ENCODE data around the gene CTNND2.

CTNND2 gene

DNA sequence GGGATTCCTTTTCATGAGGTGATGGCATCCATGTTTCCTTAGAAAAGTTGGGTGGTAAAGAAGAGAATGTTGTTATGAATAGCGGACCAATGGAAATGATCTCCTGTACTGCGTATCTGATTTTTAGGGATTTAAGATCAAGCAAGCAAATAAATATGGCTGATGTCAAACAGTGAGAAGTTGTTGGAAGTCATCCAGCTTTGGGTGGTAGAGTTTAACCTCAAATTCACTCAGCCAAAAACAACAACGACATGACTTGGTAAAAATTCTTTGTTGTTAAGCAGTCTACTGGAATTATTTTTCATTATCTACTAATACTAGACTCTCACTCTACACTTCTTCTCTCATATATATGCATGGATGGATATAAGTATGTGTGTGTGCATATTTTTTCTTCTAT is 426.5 kb downstream of the CTNND2 start:
- in situ Hi-C loops (cut with HindIII; ENCODE audit: low pct_unique_long_range_greater_than_20kb, low sequenced_read_pairs): no loop called here
- TF ChIP-seq JUND (IDR thresholded peaks at IDR 0.05; ENCODE audit: low read depth): no peak
- DNase-seq (ENCODE audit: low read depth in 1 of 2, low spot score in 1 of 2): no peak

DNA sequence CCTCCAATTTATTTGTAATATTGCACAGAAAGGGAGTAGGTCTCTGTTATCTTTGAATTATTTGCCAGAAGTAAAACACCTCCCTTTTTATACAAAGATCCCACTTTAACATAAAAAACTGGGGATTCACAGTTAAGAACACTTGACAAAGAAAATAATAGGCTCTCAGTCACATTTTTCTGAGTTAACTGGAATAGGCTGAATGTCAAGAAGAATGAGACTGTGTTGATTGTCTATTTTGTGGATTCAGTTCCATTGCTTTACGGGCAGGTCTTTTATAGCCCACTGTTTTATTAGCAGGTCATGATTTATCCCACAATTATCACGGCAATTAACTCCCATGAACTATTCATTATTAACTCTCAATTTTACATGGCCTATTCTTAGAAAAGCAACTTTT is 427.4 kb downstream of the CTNND2 start:
- in situ Hi-C loops (cut with HindIII; ENCODE audit: low pct_unique_long_range_greater_than_20kb, low sequenced_read_pairs): no loop called here
- TF ChIP-seq JUND (IDR thresholded peaks at IDR 0.05; ENCODE audit: low read depth): no peak
- DNase-seq (ENCODE audit: low read depth in 1 of 2, low spot score in 1 of 2): no peak

- TF ChIP-seq JUND (IDR thresholded peaks at IDR 0.05; ENCODE audit: low read depth): no peak
- in situ Hi-C loops (cut with HindIII; ENCODE audit: low pct_unique_long_range_greater_than_20kb, low sequenced_read_pairs): no loop called here
Observed at GRCh38 chr5:11468334-11469039, 435.8 kb downstream of the CTNND2 start.

GRCh38 chr5:11467588-11467987 is 436.7 kb downstream of the CTNND2 start:
- no peak for DNase-seq (ENCODE audit: low read depth in 1 of 2, low spot score in 1 of 2)
- no peak for TF ChIP-seq JUND (IDR thresholded peaks at IDR 0.05; ENCODE audit: low read depth)
- in situ Hi-C loops (cut with HindIII; ENCODE audit: low pct_unique_long_range_greater_than_20kb, low sequenced_read_pairs): no loop called here

More at GRCh38 chr5:11468334-11469039, 435.8 kb downstream of the CTNND2 start:
- no peak for DNase-seq (ENCODE audit: low read depth in 1 of 2, low spot score in 1 of 2)

DNA sequence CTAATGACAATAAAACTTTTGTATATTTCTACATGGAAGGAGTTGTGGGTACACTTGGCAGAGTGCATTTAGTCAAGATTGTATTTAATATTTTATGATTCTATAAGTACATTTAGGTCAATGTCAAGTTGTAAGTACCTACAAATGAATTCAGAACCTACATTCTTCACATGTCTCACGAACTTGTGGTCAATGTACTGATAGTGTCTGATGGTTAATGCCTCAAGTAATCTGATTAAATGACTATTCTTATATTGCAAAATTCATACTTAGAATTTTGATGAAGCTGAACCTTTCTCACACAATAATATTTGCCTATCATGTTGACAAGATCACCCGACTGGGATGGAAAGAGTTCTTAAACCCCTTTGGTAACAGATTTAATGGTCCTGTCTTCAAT is 444.5 kb downstream of the CTNND2 start:
- no peak for TF ChIP-seq JUND (IDR thresholded peaks at IDR 0.05; ENCODE audit: low read depth)
- in situ Hi-C loops (cut with HindIII; ENCODE audit: low pct_unique_long_range_greater_than_20kb, low sequenced_read_pairs): no loop called here
- DNase-seq (ENCODE audit: low read depth in 1 of 2, low spot score in 1 of 2): no peak

- in situ Hi-C loops (cut with HindIII; ENCODE audit: low pct_unique_long_range_greater_than_20kb, low sequenced_read_pairs): no loop called here
- TF ChIP-seq JUND (IDR thresholded peaks at IDR 0.05; ENCODE audit: low read depth): no peak
- DNase-seq (ENCODE audit: low read depth in 1 of 2, low spot score in 1 of 2): no peak
Observed at GRCh38 chr5:11455505-11455904, 448.7 kb downstream of the CTNND2 start.

- TF ChIP-seq JUND (IDR thresholded peaks at IDR 0.05; ENCODE audit: low read depth): no peak
- in situ Hi-C loops (cut with HindIII; ENCODE audit: low pct_unique_long_range_greater_than_20kb, low sequenced_read_pairs): no loop called here
- no peak for DNase-seq (ENCODE audit: low read depth in 1 of 2, low spot score in 1 of 2)
Observed at GRCh38 chr5:11452852-11453251, 451.4 kb downstream of the CTNND2 start.

DNA sequence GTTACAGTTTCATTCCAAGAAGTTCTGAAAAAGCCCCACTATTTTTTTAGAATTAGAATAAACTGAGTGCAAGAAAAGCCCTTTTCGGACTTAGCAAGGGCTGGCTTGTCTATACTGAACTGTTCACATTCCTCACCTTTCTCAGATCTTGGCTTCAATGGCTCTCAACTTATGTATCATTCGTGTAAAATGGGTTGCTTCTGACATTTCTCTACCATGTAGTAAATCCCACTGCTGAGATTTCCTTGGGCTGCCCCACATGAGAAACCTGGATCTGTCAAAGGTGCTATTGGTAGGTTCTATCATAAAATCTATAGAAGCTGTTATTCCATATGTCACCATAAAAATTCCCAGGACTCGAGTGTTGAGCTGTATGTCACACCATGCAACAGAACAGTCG is 454.3 kb downstream of the CTNND2 start:
- no peak for DNase-seq (ENCODE audit: low read depth in 1 of 2, low spot score in 1 of 2)
- TF ChIP-seq JUND (IDR thresholded peaks at IDR 0.05; ENCODE audit: low read depth): no peak
- in situ Hi-C loops (cut with HindIII; ENCODE audit: low pct_unique_long_range_greater_than_20kb, low sequenced_read_pairs): no loop called here

DNA sequence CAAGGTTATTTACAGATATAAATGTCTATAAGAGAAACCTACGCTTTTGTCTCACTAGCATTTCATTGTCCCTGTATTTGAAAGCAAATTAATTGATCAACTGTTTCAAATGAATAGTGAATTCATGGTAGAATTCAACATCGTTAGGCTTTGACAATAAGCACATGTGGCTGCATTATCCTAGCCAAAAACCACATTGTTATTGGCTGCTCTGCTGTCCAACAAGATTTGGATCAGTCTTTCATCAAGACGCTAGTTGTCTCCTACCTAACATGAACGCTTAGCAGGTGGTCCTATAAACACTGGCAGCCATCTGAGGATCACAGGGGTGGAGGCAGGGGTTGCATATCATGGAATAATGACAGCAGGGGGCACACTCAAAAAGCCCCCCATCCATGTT is 455.0 kb downstream of the CTNND2 start:
- no peak for DNase-seq (ENCODE audit: low read depth in 1 of 2, low spot score in 1 of 2)
- in situ Hi-C loops (cut with HindIII; ENCODE audit: low pct_unique_long_range_greater_than_20kb, low sequenced_read_pairs): no loop called here
- TF ChIP-seq JUND (IDR thresholded peaks at IDR 0.05; ENCODE audit: low read depth): no peak

DNA sequence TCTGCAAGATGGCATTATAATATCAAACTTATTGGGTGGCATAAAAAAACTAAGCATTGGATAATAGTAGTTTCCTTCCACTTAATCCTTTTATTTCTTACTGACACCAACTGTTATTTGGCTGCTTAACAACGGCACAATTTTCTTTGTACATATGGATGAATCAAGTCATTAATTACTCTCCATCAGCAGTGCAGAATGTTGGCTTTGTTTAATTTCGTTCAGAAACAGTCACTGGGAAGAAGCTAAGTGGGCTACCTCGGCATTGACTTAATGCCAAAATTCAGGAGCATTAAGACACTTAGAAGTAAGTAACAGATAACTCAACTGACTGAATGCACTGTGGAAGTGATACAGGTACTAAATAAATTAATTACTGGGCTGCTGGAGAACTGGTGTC is 460.4 kb downstream of the CTNND2 start:
- DNase-seq (ENCODE audit: low read depth in 1 of 2, low spot score in 1 of 2): no peak
- no peak for TF ChIP-seq JUND (IDR thresholded peaks at IDR 0.05; ENCODE audit: low read depth)
- in situ Hi-C loops (cut with HindIII; ENCODE audit: low pct_unique_long_range_greater_than_20kb, low sequenced_read_pairs): no loop called here

- in situ Hi-C loops (cut with HindIII; ENCODE audit: low pct_unique_long_range_greater_than_20kb, low sequenced_read_pairs): no loop called here
- DNase-seq (ENCODE audit: low read depth in 1 of 2, low spot score in 1 of 2): no peak
- no peak for TF ChIP-seq JUND (IDR thresholded peaks at IDR 0.05; ENCODE audit: low read depth)
Observed at GRCh38 chr5:11432116-11432515, 472.1 kb downstream of the CTNND2 start.

- DNase-seq (ENCODE audit: low read depth in 1 of 2, low spot score in 1 of 2): no peak
- TF ChIP-seq JUND (IDR thresholded peaks at IDR 0.05; ENCODE audit: low read depth): no peak
- in situ Hi-C loops (cut with HindIII; ENCODE audit: low pct_unique_long_range_greater_than_20kb, low sequenced_read_pairs): no loop called here
Observed at GRCh38 chr5:11429254-11429653, 475.0 kb downstream of the CTNND2 start.

- in situ Hi-C loops (cut with HindIII; ENCODE audit: low pct_unique_long_range_greater_than_20kb, low sequenced_read_pairs): no loop called here
- no peak for DNase-seq (ENCODE audit: low read depth in 1 of 2, low spot score in 1 of 2)
- TF ChIP-seq JUND (IDR thresholded peaks at IDR 0.05; ENCODE audit: low read depth): no peak
Observed at GRCh38 chr5:11427569-11427968, 476.7 kb downstream of the CTNND2 start.

- no peak for DNase-seq (ENCODE audit: low read depth in 1 of 2, low spot score in 1 of 2)
- no peak for TF ChIP-seq JUND (IDR thresholded peaks at IDR 0.05; ENCODE audit: low read depth)
- in situ Hi-C loops (cut with HindIII; ENCODE audit: low pct_unique_long_range_greater_than_20kb, low sequenced_read_pairs): no loop called here
Observed at GRCh38 chr5:11426442-11426841, 477.8 kb downstream of the CTNND2 start.
